Liver (tissue), 9 donors: ENCODE data around the gene LYST. TPM values are rescaled to one million over a fixed set of nuclear protein-coding genes. Genes with fewer than 3 reads are reported as not detected.

Experiments
- DNase-seq: peaks from one replicate; pipeline ENCODE4 v3.0.0-alpha.2; 2017; ENCODE audit warnings: low spot score
- H3K27ac ChIP-seq, 2 donors: one replicate each; pipeline ENCODE4 v1.7.0; 2013; ENCODE audit warnings: inconsistent platforms in 2 of 2, low read length in 2 of 2, control low read depth in 1 of 2, low read depth in 1 of 2, mild to moderate bottlenecking in 1 of 2
- H3K27me3 ChIP-seq, 4 donors: one replicate each; pipeline versions ENCODE4 v1.6.1 to v1.7.0; 2013; ENCODE audit warnings: low read length in 3 of 4, inconsistent platforms in 1 of 4, mild to moderate bottlenecking in 1 of 4, moderate library complexity in 1 of 4; ENCODE audit not compliant: control insufficient read depth in 4 of 4, insufficient read depth in 4 of 4
- H3K36me3 ChIP-seq, 4 donors: one replicate each; pipeline versions ENCODE4 v1.6.1 to v1.7.0; 2013; ENCODE audit warnings: low read length in 3 of 4, mild to moderate bottlenecking in 3 of 4, low read depth in 1 of 4, moderate library complexity in 1 of 4; ENCODE audit not compliant: control insufficient read depth in 4 of 4, insufficient read depth in 3 of 4
- H3K4me1 ChIP-seq, 4 donors: one replicate each; pipeline versions ENCODE4 v1.6.1 to v1.7.0; 2013; ENCODE audit warnings: low read length in 3 of 4, mild to moderate bottlenecking in 3 of 4, moderate library complexity in 1 of 4; ENCODE audit not compliant: control insufficient read depth in 4 of 4, insufficient read depth in 4 of 4
- H3K4me3 ChIP-seq, 3 donors: one replicate each; pipeline versions ENCODE4 v1.6.1 to v1.7.0; 2013; ENCODE audit warnings: low read length in 3 of 3, control low read depth in 1 of 3, low read depth in 1 of 3, mild to moderate bottlenecking in 1 of 3
- H3K9ac ChIP-seq, 2 donors: one replicate each; pipeline ENCODE4 v1.7.0; 2013; ENCODE audit warnings: low read length in 2 of 2, mild to moderate bottlenecking in 2 of 2, moderate library complexity in 2 of 2, control low read depth in 1 of 2, low read depth in 1 of 2
- H3K9me3 ChIP-seq, 4 donors: one replicate each; pipeline versions ENCODE4 v1.6.1 to v1.7.0; 2013; ENCODE audit warnings: low read length in 3 of 4; ENCODE audit not compliant: control insufficient read depth in 4 of 4
- EGR1 ChIP-seq, 2 donors: IDR thresholded peaks; 2 replicates each; pipeline ENCODE4 v1.6.1; 2016 to 2018; ENCODE audit warnings: antibody characterized with exemption in 2 of 2, low read depth in 2 of 2
- FOXA1 ChIP-seq: IDR thresholded peaks from 2 replicates; pipeline ENCODE4 v1.6.1; 2016; ENCODE audit warnings: antibody characterized with exemption
- FOXA2 ChIP-seq: IDR thresholded peaks from 2 replicates; pipeline ENCODE4 v1.6.1; 2016; ENCODE audit warnings: antibody characterized with exemption
- GABPA ChIP-seq, 2 donors: IDR thresholded peaks in 1 of 2; conservative IDR thresholded peaks in 1 of 2; 2 replicates each; pipeline ENCODE4 v1.6.1; 2016; ENCODE audit warnings: antibody characterized with exemption in 2 of 2, mild to moderate bottlenecking in 1 of 2, moderate library complexity in 1 of 2
- HNF4A ChIP-seq, 2 donors: conservative IDR thresholded peaks; 2 replicates each; pipeline ENCODE4 v1.6.1; 2016; ENCODE audit warnings: antibody characterized with exemption in 2 of 2, mild to moderate bottlenecking in 2 of 2
- HNF4G ChIP-seq: IDR thresholded peaks from 2 replicates; pipeline ENCODE4 v1.6.1; 2016; ENCODE audit warnings: antibody characterized with exemption
- JUND ChIP-seq, 2 donors: IDR thresholded peaks; 2 replicates each; pipeline ENCODE4 v1.6.1; 2016; ENCODE audit warnings: antibody characterized with exemption in 2 of 2
- NR2F2 ChIP-seq: IDR thresholded peaks from 2 replicates; pipeline ENCODE4 v1.6.1; 2016; ENCODE audit warnings: antibody characterized with exemption
- RAD21 ChIP-seq, 2 donors: IDR thresholded peaks; 2 replicates each; pipeline ENCODE4 v1.6.1; 2016; ENCODE audit warnings: antibody characterized with exemption in 2 of 2, mild to moderate bottlenecking in 2 of 2
- RXRA ChIP-seq, 2 donors: IDR thresholded peaks; 2 replicates each; pipeline ENCODE4 v1.6.1; 2017 to 2018; ENCODE audit warnings: antibody characterized with exemption in 2 of 2, mild to moderate bottlenecking in 1 of 2
- SP1 ChIP-seq: IDR thresholded peaks from 2 replicates; pipeline ENCODE4 v1.6.1; 2018; ENCODE audit warnings: antibody characterized with exemption, mild to moderate bottlenecking
- TAF1 ChIP-seq: conservative IDR thresholded peaks from 2 replicates; pipeline ENCODE4 v1.6.1; 2016; ENCODE audit warnings: antibody characterized with exemption, mild to moderate bottlenecking
- YY1 ChIP-seq: IDR thresholded peaks from 2 replicates; pipeline ENCODE4 v1.6.1; 2016; ENCODE audit warnings: antibody characterized with exemption, mild to moderate bottlenecking
- WGBS: extraction: QIAGEN DNeasy Blood & Tissue Kit; methylation state at CpG from one replicate; pipeline ENCODE4 v1.1.7; 2013; 5-methylcytosine and 5-hydroxymethylcytosine counted together
- polyA plus RNA-seq, 2 donors: library from polyadenylated mRNA; stranded (reverse) in 1 of 2; unstranded in 1 of 2; fragments of 200-250 nt in 1 of 2; fragments of >200 nt in 1 of 2; fragmentation: Nextera tagmentation in 1 of 2; extraction: Ambion mirVana in 1 of 2; gene quantifications; one replicate each; pipeline versions ENCODE4 v1.2.1 to v1.2.3, GENCODE V29; 2013 to 2015
- total RNA-seq, 2 donors: library from RNA; depleted of rRNA; stranded (reverse); fragments of >200 nt; gene quantifications; one replicate each; pipeline ENCODE4 v1.2.3, GENCODE V29; 2014
- TF ChIP-seq, protein P1 (sequence below): IDR thresholded peaks from 2 replicates; pipeline ENCODE4 v1.6.1; 2016; ENCODE audit warnings: antibody characterized with exemption
- TF ChIP-seq, protein P2 (sequence below): IDR thresholded peaks from 2 replicates; pipeline ENCODE4 v1.6.1; 2016; ENCODE audit warnings: antibody characterized with exemption
- TF ChIP-seq, protein P3 (sequence below): IDR thresholded peaks from 2 replicates; pipeline ENCODE4 v1.6.1; 2016; ENCODE audit warnings: antibody characterized with exemption
- TF ChIP-seq, protein P4 (sequence below): IDR thresholded peaks from 2 replicates; pipeline ENCODE4 v1.6.1; 2016; ENCODE audit warnings: antibody characterized with exemption, mild to moderate bottlenecking
- TF ChIP-seq, protein P5 (sequence below): fragments of 150-350 bp; IDR thresholded peaks from 2 replicates; pipeline ENCODE4 v1.5.1; 2017; ENCODE audit warnings: improper control_type of control experiment, low read depth, low read length; ENCODE audit not compliant: missing input control
- donor health status: healthy.
- donor health status: healthy.
- donor health status: healthy.
- donor health status: healthy.
- donor health status: healthy.

Gene LYST
- total and polyA plus RNA-seq, 4 donors = 3.4 to 45.9 (median 14.2) TPM

DNA sequence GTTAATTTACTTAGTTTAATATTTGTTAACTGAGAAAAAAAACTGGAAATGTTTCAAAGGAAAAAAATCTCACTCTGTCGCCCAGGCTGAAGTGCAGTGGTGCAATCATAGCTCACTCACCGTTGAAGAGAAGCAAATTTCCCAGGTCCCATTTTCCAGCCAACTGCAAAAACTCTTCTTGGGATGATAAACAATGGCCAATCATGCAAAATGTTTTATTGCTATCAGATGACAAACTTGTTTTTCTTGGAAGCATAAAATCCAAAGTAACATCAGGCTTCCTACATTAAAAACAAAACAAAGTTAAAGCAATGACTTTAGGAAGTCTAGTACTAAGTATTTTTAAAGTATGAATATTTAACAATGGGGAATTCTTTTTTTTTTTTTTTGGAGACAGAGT, 84.9 kb downstream of the LYST start:
- H3K36me3 ChIP-seq = peaks cover 0 to 3% (median under 1%) of the 10 kb centered on the region in 4 donors
- H3K4me3 ChIP-seq = no peak overlapping the region
- H3K9me3 ChIP-seq = no peaks in the 10 kb centered on the region
- no peak overlapping the region for H3K9ac ChIP-seq
- H3K27ac ChIP-seq = no peak overlapping the region
- no peaks in the 10 kb centered on the region for H3K27me3 ChIP-seq
- 30% methylated on average over 2 of the region's 2 CpGs for WGBS
- TF ChIP-seq FOXA1 (no peak), HNF4A (conservative IDR thresholded peaks at IDR 0.05) (peak in 1 of 2 donors; percentile 27)
- no peak for DNase-seq
- no peaks in the 10 kb centered on the region for H3K4me1 ChIP-seq

DNA sequence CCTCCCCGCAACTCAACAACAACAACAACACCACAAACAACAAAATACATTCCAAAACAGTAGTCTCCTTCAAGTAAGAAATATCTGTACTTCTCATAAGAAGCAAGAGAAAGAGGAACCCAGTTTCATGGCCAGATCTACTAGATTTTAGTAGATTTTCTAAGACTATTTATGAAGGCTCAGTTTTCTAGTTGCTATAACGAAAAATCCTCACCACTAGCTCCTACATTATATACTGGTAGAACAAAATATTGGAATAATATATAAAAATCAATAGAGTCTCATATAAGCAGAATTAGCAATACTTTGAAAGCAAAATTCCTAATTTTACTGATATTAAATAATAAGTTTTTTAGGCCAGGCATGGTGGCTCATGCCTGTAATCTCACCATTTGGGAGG, 86.9 kb downstream of the LYST start:
- TF ChIP-seq NR2F2 (no peak), GABPA (IDR thresholded peaks at IDR 0.05 in 1 of 2, conservative IDR thresholded peaks at IDR 0.05 in 1 of 2) (no peak), JUND (IDR thresholded peaks at IDR 0.05) (no peak), FOXA2 (no peak), HNF4G (no peak), SP1 (no peak), RXRA (IDR thresholded peaks at IDR 0.05) (no peak), YY1 (no peak), EGR1 (IDR thresholded peaks at IDR 0.05; ENCODE audit: low read depth in 2 of 2) (no peak), RAD21 (IDR thresholded peaks at IDR 0.05) (no peak), FOXA1 (no peak), TAF1 (no peak), HNF4A (conservative IDR thresholded peaks at IDR 0.05) (no peak)
- TF ChIP-seq, protein P1, sequence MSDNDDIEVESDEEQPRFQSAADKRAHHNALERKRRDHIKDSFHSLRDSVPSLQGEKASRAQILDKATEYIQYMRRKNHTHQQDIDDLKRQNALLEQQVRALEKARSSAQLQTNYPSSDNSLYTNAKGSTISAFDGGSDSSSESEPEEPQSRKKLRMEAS = no peak
- TF ChIP-seq, protein P2, sequence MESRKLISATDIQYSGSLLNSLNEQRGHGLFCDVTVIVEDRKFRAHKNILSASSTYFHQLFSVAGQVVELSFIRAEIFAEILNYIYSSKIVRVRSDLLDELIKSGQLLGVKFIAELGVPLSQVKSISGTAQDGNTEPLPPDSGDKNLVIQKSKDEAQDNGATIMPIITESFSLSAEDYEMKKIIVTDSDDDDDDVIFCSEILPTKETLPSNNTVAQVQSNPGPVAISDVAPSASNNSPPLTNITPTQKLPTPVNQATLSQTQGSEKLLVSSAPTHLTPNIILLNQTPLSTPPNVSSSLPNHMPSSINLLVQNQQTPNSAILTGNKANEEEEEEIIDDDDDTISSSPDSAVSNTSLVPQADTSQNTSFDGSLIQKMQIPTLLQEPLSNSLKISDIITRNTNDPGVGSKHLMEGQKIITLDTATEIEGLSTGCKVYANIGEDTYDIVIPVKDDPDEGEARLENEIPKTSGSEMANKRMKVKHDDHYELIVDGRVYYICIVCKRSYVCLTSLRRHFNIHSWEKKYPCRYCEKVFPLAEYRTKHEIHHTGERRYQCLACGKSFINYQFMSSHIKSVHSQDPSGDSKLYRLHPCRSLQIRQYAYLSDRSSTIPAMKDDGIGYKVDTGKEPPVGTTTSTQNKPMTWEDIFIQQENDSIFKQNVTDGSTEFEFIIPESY = no peak
- TF ChIP-seq, protein P3, sequence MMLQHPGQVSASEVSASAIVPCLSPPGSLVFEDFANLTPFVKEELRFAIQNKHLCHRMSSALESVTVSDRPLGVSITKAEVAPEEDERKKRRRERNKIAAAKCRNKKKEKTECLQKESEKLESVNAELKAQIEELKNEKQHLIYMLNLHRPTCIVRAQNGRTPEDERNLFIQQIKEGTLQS = no peak
- TF ChIP-seq, protein P4, sequence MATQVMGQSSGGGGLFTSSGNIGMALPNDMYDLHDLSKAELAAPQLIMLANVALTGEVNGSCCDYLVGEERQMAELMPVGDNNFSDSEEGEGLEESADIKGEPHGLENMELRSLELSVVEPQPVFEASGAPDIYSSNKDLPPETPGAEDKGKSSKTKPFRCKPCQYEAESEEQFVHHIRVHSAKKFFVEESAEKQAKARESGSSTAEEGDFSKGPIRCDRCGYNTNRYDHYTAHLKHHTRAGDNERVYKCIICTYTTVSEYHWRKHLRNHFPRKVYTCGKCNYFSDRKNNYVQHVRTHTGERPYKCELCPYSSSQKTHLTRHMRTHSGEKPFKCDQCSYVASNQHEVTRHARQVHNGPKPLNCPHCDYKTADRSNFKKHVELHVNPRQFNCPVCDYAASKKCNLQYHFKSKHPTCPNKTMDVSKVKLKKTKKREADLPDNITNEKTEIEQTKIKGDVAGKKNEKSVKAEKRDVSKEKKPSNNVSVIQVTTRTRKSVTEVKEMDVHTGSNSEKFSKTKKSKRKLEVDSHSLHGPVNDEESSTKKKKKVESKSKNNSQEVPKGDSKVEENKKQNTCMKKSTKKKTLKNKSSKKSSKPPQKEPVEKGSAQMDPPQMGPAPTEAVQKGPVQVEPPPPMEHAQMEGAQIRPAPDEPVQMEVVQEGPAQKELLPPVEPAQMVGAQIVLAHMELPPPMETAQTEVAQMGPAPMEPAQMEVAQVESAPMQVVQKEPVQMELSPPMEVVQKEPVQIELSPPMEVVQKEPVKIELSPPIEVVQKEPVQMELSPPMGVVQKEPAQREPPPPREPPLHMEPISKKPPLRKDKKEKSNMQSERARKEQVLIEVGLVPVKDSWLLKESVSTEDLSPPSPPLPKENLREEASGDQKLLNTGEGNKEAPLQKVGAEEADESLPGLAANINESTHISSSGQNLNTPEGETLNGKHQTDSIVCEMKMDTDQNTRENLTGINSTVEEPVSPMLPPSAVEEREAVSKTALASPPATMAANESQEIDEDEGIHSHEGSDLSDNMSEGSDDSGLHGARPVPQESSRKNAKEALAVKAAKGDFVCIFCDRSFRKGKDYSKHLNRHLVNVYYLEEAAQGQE = no peak
- TF ChIP-seq, protein P5, sequence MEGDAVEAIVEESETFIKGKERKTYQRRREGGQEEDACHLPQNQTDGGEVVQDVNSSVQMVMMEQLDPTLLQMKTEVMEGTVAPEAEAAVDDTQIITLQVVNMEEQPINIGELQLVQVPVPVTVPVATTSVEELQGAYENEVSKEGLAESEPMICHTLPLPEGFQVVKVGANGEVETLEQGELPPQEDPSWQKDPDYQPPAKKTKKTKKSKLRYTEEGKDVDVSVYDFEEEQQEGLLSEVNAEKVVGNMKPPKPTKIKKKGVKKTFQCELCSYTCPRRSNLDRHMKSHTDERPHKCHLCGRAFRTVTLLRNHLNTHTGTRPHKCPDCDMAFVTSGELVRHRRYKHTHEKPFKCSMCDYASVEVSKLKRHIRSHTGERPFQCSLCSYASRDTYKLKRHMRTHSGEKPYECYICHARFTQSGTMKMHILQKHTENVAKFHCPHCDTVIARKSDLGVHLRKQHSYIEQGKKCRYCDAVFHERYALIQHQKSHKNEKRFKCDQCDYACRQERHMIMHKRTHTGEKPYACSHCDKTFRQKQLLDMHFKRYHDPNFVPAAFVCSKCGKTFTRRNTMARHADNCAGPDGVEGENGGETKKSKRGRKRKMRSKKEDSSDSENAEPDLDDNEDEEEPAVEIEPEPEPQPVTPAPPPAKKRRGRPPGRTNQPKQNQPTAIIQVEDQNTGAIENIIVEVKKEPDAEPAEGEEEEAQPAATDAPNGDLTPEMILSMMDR = no peak
- no peaks in the 10 kb centered on the region for H3K27me3 ChIP-seq
- H3K4me3 ChIP-seq = no peak overlapping the region
- no peaks in the 10 kb centered on the region for H3K9me3 ChIP-seq
- H3K4me1 ChIP-seq = no peaks in the 10 kb centered on the region
- no peak overlapping the region for H3K9ac ChIP-seq
- WGBS = 99% methylated on average over 2 of the region's 2 CpGs
- no peak for DNase-seq
- H3K27ac ChIP-seq = no peak overlapping the region
- peaks cover 0 to 3% (median 0%) of the 10 kb centered on the region in 4 donors for H3K36me3 ChIP-seq
